Liver (tissue), 9 donors: ENCODE results near the gene ZC3H12C. TPM values are rescaled to one million over a fixed set of nuclear protein-coding genes. Genes with fewer than 3 reads are reported as not detected.

Source experiments
- DNase-seq: peaks from one replicate; pipeline ENCODE4 v3.0.0-alpha.2; 2017; ENCODE audit warnings: low spot score
- H3K27ac ChIP-seq, 2 donors: one replicate each; pipeline ENCODE4 v1.7.0; 2013; ENCODE audit warnings: inconsistent platforms in 2 of 2, low read length in 2 of 2, control low read depth in 1 of 2, low read depth in 1 of 2, mild to moderate bottlenecking in 1 of 2
- H3K27me3 ChIP-seq, 4 donors: one replicate each; pipeline versions ENCODE4 v1.6.1 to v1.7.0; 2013; ENCODE audit warnings: low read length in 3 of 4, inconsistent platforms in 1 of 4, mild to moderate bottlenecking in 1 of 4, moderate library complexity in 1 of 4; ENCODE audit not compliant: control insufficient read depth in 4 of 4, insufficient read depth in 4 of 4
- H3K36me3 ChIP-seq, 4 donors: one replicate each; pipeline versions ENCODE4 v1.6.1 to v1.7.0; 2013; ENCODE audit warnings: low read length in 3 of 4, mild to moderate bottlenecking in 3 of 4, low read depth in 1 of 4, moderate library complexity in 1 of 4; ENCODE audit not compliant: control insufficient read depth in 4 of 4, insufficient read depth in 3 of 4
- H3K4me1 ChIP-seq, 4 donors: one replicate each; pipeline versions ENCODE4 v1.6.1 to v1.7.0; 2013; ENCODE audit warnings: low read length in 3 of 4, mild to moderate bottlenecking in 3 of 4, moderate library complexity in 1 of 4; ENCODE audit not compliant: control insufficient read depth in 4 of 4, insufficient read depth in 4 of 4
- H3K4me3 ChIP-seq, 3 donors: one replicate each; pipeline versions ENCODE4 v1.6.1 to v1.7.0; 2013; ENCODE audit warnings: low read length in 3 of 3, control low read depth in 1 of 3, low read depth in 1 of 3, mild to moderate bottlenecking in 1 of 3
- H3K9ac ChIP-seq, 2 donors: one replicate each; pipeline ENCODE4 v1.7.0; 2013; ENCODE audit warnings: low read length in 2 of 2, mild to moderate bottlenecking in 2 of 2, moderate library complexity in 2 of 2, control low read depth in 1 of 2, low read depth in 1 of 2
- H3K9me3 ChIP-seq, 4 donors: one replicate each; pipeline versions ENCODE4 v1.6.1 to v1.7.0; 2013; ENCODE audit warnings: low read length in 3 of 4; ENCODE audit not compliant: control insufficient read depth in 4 of 4
- EGR1 ChIP-seq, 2 donors: IDR thresholded peaks; 2 replicates each; pipeline ENCODE4 v1.6.1; 2016 to 2018; ENCODE audit warnings: antibody characterized with exemption in 2 of 2, low read depth in 2 of 2
- FOXA1 ChIP-seq: IDR thresholded peaks from 2 replicates; pipeline ENCODE4 v1.6.1; 2016; ENCODE audit warnings: antibody characterized with exemption
- FOXA2 ChIP-seq: IDR thresholded peaks from 2 replicates; pipeline ENCODE4 v1.6.1; 2016; ENCODE audit warnings: antibody characterized with exemption
- GABPA ChIP-seq, 2 donors: IDR thresholded peaks in 1 of 2; conservative IDR thresholded peaks in 1 of 2; 2 replicates each; pipeline ENCODE4 v1.6.1; 2016; ENCODE audit warnings: antibody characterized with exemption in 2 of 2, mild to moderate bottlenecking in 1 of 2, moderate library complexity in 1 of 2
- HNF4A ChIP-seq, 2 donors: conservative IDR thresholded peaks; 2 replicates each; pipeline ENCODE4 v1.6.1; 2016; ENCODE audit warnings: antibody characterized with exemption in 2 of 2, mild to moderate bottlenecking in 2 of 2
- JUND ChIP-seq, 2 donors: IDR thresholded peaks; 2 replicates each; pipeline ENCODE4 v1.6.1; 2016; ENCODE audit warnings: antibody characterized with exemption in 2 of 2
- NR2F2 ChIP-seq: IDR thresholded peaks from 2 replicates; pipeline ENCODE4 v1.6.1; 2016; ENCODE audit warnings: antibody characterized with exemption
- RAD21 ChIP-seq, 2 donors: IDR thresholded peaks; 2 replicates each; pipeline ENCODE4 v1.6.1; 2016; ENCODE audit warnings: antibody characterized with exemption in 2 of 2, mild to moderate bottlenecking in 2 of 2
- RXRA ChIP-seq, 2 donors: IDR thresholded peaks; 2 replicates each; pipeline ENCODE4 v1.6.1; 2017 to 2018; ENCODE audit warnings: antibody characterized with exemption in 2 of 2, mild to moderate bottlenecking in 1 of 2
- SP1 ChIP-seq: IDR thresholded peaks from 2 replicates; pipeline ENCODE4 v1.6.1; 2018; ENCODE audit warnings: antibody characterized with exemption, mild to moderate bottlenecking
- TAF1 ChIP-seq: conservative IDR thresholded peaks from 2 replicates; pipeline ENCODE4 v1.6.1; 2016; ENCODE audit warnings: antibody characterized with exemption, mild to moderate bottlenecking
- YY1 ChIP-seq: IDR thresholded peaks from 2 replicates; pipeline ENCODE4 v1.6.1; 2016; ENCODE audit warnings: antibody characterized with exemption, mild to moderate bottlenecking
- WGBS: extraction: QIAGEN DNeasy Blood & Tissue Kit; methylation state at CpG from one replicate; pipeline ENCODE4 v1.1.7; 2013; 5-methylcytosine and 5-hydroxymethylcytosine counted together
- polyA plus RNA-seq, 2 donors: library from polyadenylated mRNA; stranded (reverse) in 1 of 2; unstranded in 1 of 2; fragments of 200-250 nt in 1 of 2; fragments of >200 nt in 1 of 2; fragmentation: Nextera tagmentation in 1 of 2; extraction: Ambion mirVana in 1 of 2; gene quantifications; one replicate each; pipeline versions ENCODE4 v1.2.1 to v1.2.3, GENCODE V29; 2013 to 2015
- total RNA-seq, 2 donors: library from RNA; depleted of rRNA; stranded (reverse); fragments of >200 nt; gene quantifications; one replicate each; pipeline ENCODE4 v1.2.3, GENCODE V29; 2014
- TF ChIP-seq, protein P1 (sequence below): IDR thresholded peaks from 2 replicates; pipeline ENCODE4 v1.6.1; 2016; ENCODE audit warnings: antibody characterized with exemption
- TF ChIP-seq, protein P2 (sequence below): IDR thresholded peaks from 2 replicates; pipeline ENCODE4 v1.6.1; 2016; ENCODE audit warnings: antibody characterized with exemption
- TF ChIP-seq, protein P3 (sequence below): IDR thresholded peaks from 2 replicates; pipeline ENCODE4 v1.6.1; 2016; ENCODE audit warnings: antibody characterized with exemption, mild to moderate bottlenecking
- TF ChIP-seq, protein P4 (sequence below): IDR thresholded peaks from 2 replicates; pipeline ENCODE4 v1.6.1; 2016; ENCODE audit warnings: antibody characterized with exemption
- donor health status: healthy.
- donor health status: healthy.
- donor health status: healthy.
- donor health status: healthy.
- donor health status: healthy.

ZC3H12C gene
- total and polyA plus RNA-seq, 4 donors, result 0.92 to 9.6 (median 2.3) TPM

DNA sequence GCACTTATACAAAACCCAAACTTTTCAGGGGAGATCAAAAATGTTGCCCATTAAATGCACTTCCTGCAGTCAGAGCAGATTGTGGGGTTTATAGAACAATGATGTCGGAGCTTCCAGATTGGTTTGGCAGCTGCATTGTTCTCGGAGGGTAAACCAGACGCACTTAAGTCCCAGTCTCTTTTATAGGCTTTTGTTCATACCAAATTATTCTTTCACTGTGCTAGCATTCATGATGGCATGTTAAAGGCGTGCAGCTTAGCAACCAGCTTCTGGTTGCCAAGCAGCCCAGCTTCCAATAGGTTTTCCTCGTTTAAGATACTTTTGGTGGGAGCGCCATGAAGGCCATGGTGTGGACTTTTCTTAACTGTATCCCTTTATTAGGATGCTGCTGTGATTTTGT, 40.9 kb downstream of the ZC3H12C start:
- H3K27me3 ChIP-seq, result no peaks in the 10 kb centered on the region
- H3K4me1 ChIP-seq, result peaks cover 0 to 3% (median under 1%) of the 10 kb centered on the region in 4 donors
- TF ChIP-seq, protein P1, sequence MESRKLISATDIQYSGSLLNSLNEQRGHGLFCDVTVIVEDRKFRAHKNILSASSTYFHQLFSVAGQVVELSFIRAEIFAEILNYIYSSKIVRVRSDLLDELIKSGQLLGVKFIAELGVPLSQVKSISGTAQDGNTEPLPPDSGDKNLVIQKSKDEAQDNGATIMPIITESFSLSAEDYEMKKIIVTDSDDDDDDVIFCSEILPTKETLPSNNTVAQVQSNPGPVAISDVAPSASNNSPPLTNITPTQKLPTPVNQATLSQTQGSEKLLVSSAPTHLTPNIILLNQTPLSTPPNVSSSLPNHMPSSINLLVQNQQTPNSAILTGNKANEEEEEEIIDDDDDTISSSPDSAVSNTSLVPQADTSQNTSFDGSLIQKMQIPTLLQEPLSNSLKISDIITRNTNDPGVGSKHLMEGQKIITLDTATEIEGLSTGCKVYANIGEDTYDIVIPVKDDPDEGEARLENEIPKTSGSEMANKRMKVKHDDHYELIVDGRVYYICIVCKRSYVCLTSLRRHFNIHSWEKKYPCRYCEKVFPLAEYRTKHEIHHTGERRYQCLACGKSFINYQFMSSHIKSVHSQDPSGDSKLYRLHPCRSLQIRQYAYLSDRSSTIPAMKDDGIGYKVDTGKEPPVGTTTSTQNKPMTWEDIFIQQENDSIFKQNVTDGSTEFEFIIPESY, result no peak
- TF ChIP-seq RXRA (IDR thresholded peaks at IDR 0.05) (no peak), EGR1 (IDR thresholded peaks at IDR 0.05; ENCODE audit: low read depth in 2 of 2) (no peak), FOXA2 (no peak), NR2F2 (no peak), JUND (IDR thresholded peaks at IDR 0.05) (no peak), RAD21 (IDR thresholded peaks at IDR 0.05) (no peak), YY1 (no peak), SP1 (no peak)
- TF ChIP-seq, protein P2, sequence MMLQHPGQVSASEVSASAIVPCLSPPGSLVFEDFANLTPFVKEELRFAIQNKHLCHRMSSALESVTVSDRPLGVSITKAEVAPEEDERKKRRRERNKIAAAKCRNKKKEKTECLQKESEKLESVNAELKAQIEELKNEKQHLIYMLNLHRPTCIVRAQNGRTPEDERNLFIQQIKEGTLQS, result no peak
- TF ChIP-seq, protein P3, sequence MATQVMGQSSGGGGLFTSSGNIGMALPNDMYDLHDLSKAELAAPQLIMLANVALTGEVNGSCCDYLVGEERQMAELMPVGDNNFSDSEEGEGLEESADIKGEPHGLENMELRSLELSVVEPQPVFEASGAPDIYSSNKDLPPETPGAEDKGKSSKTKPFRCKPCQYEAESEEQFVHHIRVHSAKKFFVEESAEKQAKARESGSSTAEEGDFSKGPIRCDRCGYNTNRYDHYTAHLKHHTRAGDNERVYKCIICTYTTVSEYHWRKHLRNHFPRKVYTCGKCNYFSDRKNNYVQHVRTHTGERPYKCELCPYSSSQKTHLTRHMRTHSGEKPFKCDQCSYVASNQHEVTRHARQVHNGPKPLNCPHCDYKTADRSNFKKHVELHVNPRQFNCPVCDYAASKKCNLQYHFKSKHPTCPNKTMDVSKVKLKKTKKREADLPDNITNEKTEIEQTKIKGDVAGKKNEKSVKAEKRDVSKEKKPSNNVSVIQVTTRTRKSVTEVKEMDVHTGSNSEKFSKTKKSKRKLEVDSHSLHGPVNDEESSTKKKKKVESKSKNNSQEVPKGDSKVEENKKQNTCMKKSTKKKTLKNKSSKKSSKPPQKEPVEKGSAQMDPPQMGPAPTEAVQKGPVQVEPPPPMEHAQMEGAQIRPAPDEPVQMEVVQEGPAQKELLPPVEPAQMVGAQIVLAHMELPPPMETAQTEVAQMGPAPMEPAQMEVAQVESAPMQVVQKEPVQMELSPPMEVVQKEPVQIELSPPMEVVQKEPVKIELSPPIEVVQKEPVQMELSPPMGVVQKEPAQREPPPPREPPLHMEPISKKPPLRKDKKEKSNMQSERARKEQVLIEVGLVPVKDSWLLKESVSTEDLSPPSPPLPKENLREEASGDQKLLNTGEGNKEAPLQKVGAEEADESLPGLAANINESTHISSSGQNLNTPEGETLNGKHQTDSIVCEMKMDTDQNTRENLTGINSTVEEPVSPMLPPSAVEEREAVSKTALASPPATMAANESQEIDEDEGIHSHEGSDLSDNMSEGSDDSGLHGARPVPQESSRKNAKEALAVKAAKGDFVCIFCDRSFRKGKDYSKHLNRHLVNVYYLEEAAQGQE, result no peak
- no peaks in the 10 kb centered on the region for H3K9me3 ChIP-seq
- no peak overlapping the region for H3K4me3 ChIP-seq
- no peak overlapping the region for H3K27ac ChIP-seq
- no peak for DNase-seq
- WGBS, result 91% methylated on average over 6 of the region's 6 CpGs
- H3K9ac ChIP-seq, result no peak overlapping the region
- peaks cover 0 to 7% (median 2%) of the 10 kb centered on the region in 4 donors for H3K36me3 ChIP-seq

DNA sequence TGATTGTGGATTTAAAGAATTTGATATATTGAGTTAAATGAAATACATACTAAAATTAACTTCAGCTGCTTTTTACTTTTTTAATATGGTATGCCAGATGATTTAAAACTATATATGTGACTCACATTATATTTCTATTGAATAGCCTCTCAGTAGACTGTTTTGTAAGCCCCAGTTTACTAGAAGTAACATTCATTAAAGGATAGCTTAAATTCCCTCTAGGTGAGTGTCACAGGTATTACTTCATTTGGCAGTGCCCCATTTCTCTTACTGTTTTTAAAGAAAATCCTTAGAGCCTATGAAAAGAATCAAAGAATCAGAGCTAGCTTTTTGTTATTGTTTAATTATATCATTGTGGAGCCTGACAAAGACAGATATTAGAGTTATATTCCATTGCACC, 48.6 kb downstream of the ZC3H12C start:
- Histone ChIP-seq H3K9me3 (no peaks in the 10 kb centered on the region), H3K4me3 (no peak overlapping the region), H3K27ac (no peak overlapping the region), H3K27me3 (no peaks in the 10 kb centered on the region), H3K4me1 (peaks cover 0 to 2% (median 0%) of the 10 kb centered on the region in 4 donors), H3K36me3 (peaks cover 0 to 6% (median 2%) of the 10 kb centered on the region in 4 donors), H3K9ac (no peak overlapping the region)
- no peak for DNase-seq
- TF ChIP-seq JUND (IDR thresholded peaks at IDR 0.05) (no peak), GABPA (IDR thresholded peaks at IDR 0.05 in 1 of 2, conservative IDR thresholded peaks at IDR 0.05 in 1 of 2) (no peak), TAF1 (no peak), YY1 (no peak), FOXA2 (no peak), HNF4A (conservative IDR thresholded peaks at IDR 0.05) (no peak), RAD21 (IDR thresholded peaks at IDR 0.05) (no peak), NR2F2 (no peak), FOXA1 (no peak)
- TF ChIP-seq, protein P4, sequence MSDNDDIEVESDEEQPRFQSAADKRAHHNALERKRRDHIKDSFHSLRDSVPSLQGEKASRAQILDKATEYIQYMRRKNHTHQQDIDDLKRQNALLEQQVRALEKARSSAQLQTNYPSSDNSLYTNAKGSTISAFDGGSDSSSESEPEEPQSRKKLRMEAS, result no peak
